GM12878 (cell line): ENCODE measurements around the gene MBOAT2. TPM values are rescaled to one million over a fixed set of nuclear protein-coding genes. Genes with fewer than 3 reads are reported as not detected.
A peak's percentile ranks its signal among the peaks of the same experiment; 100 is the strongest.

Source experiments
- ATAC-seq: fragments of 200-7000 bp; cut with Tn5 transposase; 3 replicates; pipeline ENCODE4 v1.9.1; 2020; ENCODE audit warnings: mild to moderate bottlenecking, moderate library complexity
- BruUV-seq: library from RNA; stranded (reverse); fragments of 400-500 nt; replicated peaks from 2 replicates; lab custom pipeline; 2021; lab: Mats Ljungman, UMichigan
- CTCF ChIA-PET: fragments of 300-600 bp; sonication (Branson Sonifier 250); formaldehyde crosslinking; extraction: SDS; loops from one replicate; lab custom pipeline; 2021; ENCODE audit warnings: inconsistent platforms; lab: Yijun Ruan, JAX
- POLR2A ChIA-PET: fragments of 350-600 bp; formaldehyde crosslinking; extraction: SDS; loops from one replicate; lab custom pipeline; 2021; ENCODE audit warnings: inconsistent platforms; lab: Charles Lee
- RAD21 ChIA-PET: fragments of 300-600 bp; sonication (Branson Sonifier 250); formaldehyde crosslinking; loops from one replicate; lab custom pipeline; 2023; ENCODE audit warnings: antibody characterized with exemption; ENCODE audit not compliant: unreplicated experiment; lab: Charles Lee
- SMC1A ChIA-PET: fragments of 300-600 bp; sonication (Branson Sonifier 250); formaldehyde crosslinking; loops from one replicate; lab custom pipeline; 2023; ENCODE audit not compliant: unreplicated experiment, uncharacterized antibody; lab: Charles Lee
- DNase-seq: peaks from one replicate; pipeline ENCODE4 v3.0.0-alpha.2; 2011; ENCODE audit warnings: low read depth, low spot score
- FAIRE-seq: peaks from 3 replicates; lab custom pipeline; 2011; peaks lifted over from hg19 to GRCh38; lab: Jason Lieb, UNC
- H2AFZ ChIP-seq: 2 replicates; pipeline ENCODE4 v1.6.0; 2011; ENCODE audit warnings: low read depth, low read length, control low read depth; ENCODE audit not compliant: control insufficient read depth
- H3K27ac ChIP-seq: 2 replicates; pipeline ENCODE4 v1.5.1; 2011; ENCODE audit warnings: control low read depth; ENCODE audit not compliant: control insufficient read depth, insufficient read depth
- H3K27me3 ChIP-seq, 2 experiments: replicated peaks in 1 of 2; 2 replicates each; pipeline versions ENCODE4 v1.6.0 to v1.6.1; 2011; ENCODE audit warnings: low read length in 1 of 2; ENCODE audit not compliant: control insufficient read depth in 2 of 2, insufficient read depth in 2 of 2
- H3K36me3 ChIP-seq, 2 experiments: 2 replicates each; pipeline ENCODE4 v1.5.1; 2011; ENCODE audit warnings: low read length in 1 of 2; ENCODE audit not compliant: control insufficient read depth in 2 of 2, insufficient read depth in 2 of 2
- H3K4me1 ChIP-seq: 2 replicates; pipeline ENCODE4 v1.6.1; 2011; ENCODE audit warnings: mild to moderate bottlenecking, low read length, moderate library complexity, mixed read lengths; ENCODE audit not compliant: control insufficient read depth, insufficient read depth
- H3K4me2 ChIP-seq: 2 replicates; pipeline ENCODE4 v1.6.0; 2011; ENCODE audit warnings: control low read depth; ENCODE audit not compliant: control insufficient read depth, insufficient read depth
- H3K4me3 ChIP-seq: fragments of 200-600 bp; sonication (generic); 2 replicates; pipeline ENCODE4 v1.5.1; 2016
- H3K79me2 ChIP-seq: 2 replicates; pipeline ENCODE4 v1.6.0; 2011; ENCODE audit warnings: low read length; ENCODE audit not compliant: control insufficient read depth, insufficient read depth
- H3K9ac ChIP-seq: 2 replicates; pipeline ENCODE4 v1.8.0; 2011; ENCODE audit warnings: low read length, control low read depth, mixed read lengths; ENCODE audit not compliant: control insufficient read depth, insufficient read depth
- H3K9me3 ChIP-seq: replicated peaks from 3 replicates; pipeline ENCODE4 v1.5.1; 2011; ENCODE audit warnings: mild to moderate bottlenecking, low read length; ENCODE audit not compliant: control insufficient read depth, insufficient read depth
- H4K20me1 ChIP-seq: 2 replicates; pipeline ENCODE4 v1.6.0; 2011; ENCODE audit not compliant: control insufficient read depth, insufficient read depth
- NFYB ChIP-seq: IDR thresholded peaks from 2 replicates; pipeline ENCODE4 v1.6.1; 2011; ENCODE audit warnings: low read depth, mild to moderate bottlenecking, low read length, improper control_type of control experiment, moderate library complexity; ENCODE audit not compliant: insufficient read depth
- PAX5 ChIP-seq: IDR thresholded peaks from 2 replicates; pipeline ENCODE4 v1.6.1; 2011; ENCODE audit warnings: low read depth, low read length, borderline replicate concordance
- SP1 ChIP-seq: IDR thresholded peaks from one replicate; pipeline ENCODE4 v1.6.1; 2011; ENCODE audit warnings: low read depth, low read length
- STAT3 ChIP-seq: IDR thresholded peaks from 2 replicates; pipeline ENCODE4 v1.6.1; 2011; ENCODE audit warnings: low read depth, low read length, improper control_type of control experiment
- SUPT20H ChIP-seq: IDR thresholded peaks from 2 replicates; pipeline ENCODE4 v1.6.1; 2011; ENCODE audit warnings: low read depth, mild to moderate bottlenecking, low read length, moderate library complexity, borderline replicate concordance; ENCODE audit not compliant: control insufficient read depth
- WGBS: methylation state at CpG from one replicate; pipeline ENCODE4 v1.1.6; 2016; ENCODE audit warnings: low lambda C conversion rate; ENCODE audit not compliant: insufficient replicate concordance, insufficient coverage; ENCODE audit errors: missing lambda C conversion rate; 5-methylcytosine and 5-hydroxymethylcytosine counted together
- in situ Hi-C: fragments of 300-500 bp; cut with MboI; formaldehyde crosslinking; loops from 9 replicates; pipeline ENCODE4 v1.14.3; 2018; ENCODE audit warnings: mixed read lengths
- intact Hi-C: fragments of 100-400 bp; cut with micrococcal nuclease; formaldehyde crosslinking; loops from one replicate; pipeline ENCODE4 v1.14.2; 2022; ENCODE audit not compliant: unreplicated experiment
- polyA plus RNA-seq, 11 experiments: library from polyadenylated mRNA; depleted of rRNA in 4 of 11; unstranded in 6 of 11; stranded (reverse) in 5 of 11; fragments of >200 nt; fragmentation: Nextera tagmentation in 4 of 11; fragmentation: Illumina TruSeq in 1 of 11; extraction: Ambion mirVana in 4 of 11; extraction: Trizol in 1 of 11; gene quantifications; 1 replicate in 1 of 11; 2 replicates in 10 of 11; pipeline versions ENCODE4 v1.2.1 to v1.2.3, GENCODE V29; 2011 to 2016; ENCODE audit warnings: inconsistent platforms in 2 of 11, missing spikeins in 2 of 11, low read depth in 1 of 11
- total RNA-seq, 4 experiments: library from RNA; depleted of rRNA in 3 of 4; stranded (reverse); fragments of >200 nt in 3 of 4; fragmentation: Illumina TruSeq in 1 of 4; extraction: Trizol in 1 of 4; gene quantifications; 2 replicates each; pipeline versions ENCODE4 v1.2.1 to v1.2.3, GENCODE V29; 2013 to 2021

Gene MBOAT2
- total and polyA plus RNA-seq, 10 of the 15 experiments (the other 5 are each of a cell fraction or from before 2014, with no cell fraction given), result 0.08 to 40.6 (median 1.8) TPM

- TF ChIP-seq SUPT20H, result no peak
- no peak for TF ChIP-seq PAX5
- no peak for TF ChIP-seq SP1
- no peak for TF ChIP-seq STAT3
- TF ChIP-seq NFYB, result no peak
- in situ Hi-C loops (no loop called here), intact Hi-C loops (no loop called here)
- SMC1A ChIA-PET, result interaction anchor here (1.1 to 2.0 kb wide), 2 partner anchors 13 to 54 kb away, joined by 4 to 7 read pairs; no protein-coding TSS in a partner anchor
- H3K4me1 ChIP-seq, result no peaks in the 10 kb centered on the region
- H4K20me1 ChIP-seq, result no peaks in the 10 kb centered on the region
- H3K27ac ChIP-seq, result no peak overlapping the region
- H3K4me2 ChIP-seq, result no peak overlapping the region
- 37% methylated on average over 7 of the region's 7 CpGs for WGBS
- no peak for DNase-seq
- no TSS peak for BruUV-seq
- FAIRE-seq, result no peak
- no peak overlapping the region for H3K4me3 ChIP-seq
- RAD21 ChIA-PET, result interaction anchor here (0.7 kb wide), 1 partner anchor 59 kb away, joined by 3 read pairs; no protein-coding TSS in a partner anchor
- no peaks in the 10 kb centered on the region for H3K27me3 ChIP-seq
- 0 out of 3 replicates have a peak, but pooled peaks have one; percentile 21 for ATAC-seq
- no peaks in the 10 kb centered on the region for H3K79me2 ChIP-seq
- CTCF ChIA-PET, result interaction anchor here (0.7 kb wide), 1 partner anchor 1671 kb away, joined by 3 read pairs; no protein-coding TSS in a partner anchor
- H3K36me3 ChIP-seq, result no peaks in the 10 kb centered on the region
- H3K9me3 ChIP-seq, result no peaks in the 10 kb centered on the region; the same call in 2 of the 3 replicates
- no peak overlapping the region for H3K9ac ChIP-seq
- POLR2A ChIA-PET, result interaction anchor here (0.7 kb wide), 1 partner anchor 15 kb away, joined by 4 read pairs; no protein-coding TSS in a partner anchor
- no peak overlapping the region for H2AFZ ChIP-seq
Measured at GRCh38 chr2:9033385-9034168, 30.1 kb upstream of the MBOAT2 start.
